Measurements from ENCODE around the gene ANAPC2.

Gene ANAPC2

DNA sequence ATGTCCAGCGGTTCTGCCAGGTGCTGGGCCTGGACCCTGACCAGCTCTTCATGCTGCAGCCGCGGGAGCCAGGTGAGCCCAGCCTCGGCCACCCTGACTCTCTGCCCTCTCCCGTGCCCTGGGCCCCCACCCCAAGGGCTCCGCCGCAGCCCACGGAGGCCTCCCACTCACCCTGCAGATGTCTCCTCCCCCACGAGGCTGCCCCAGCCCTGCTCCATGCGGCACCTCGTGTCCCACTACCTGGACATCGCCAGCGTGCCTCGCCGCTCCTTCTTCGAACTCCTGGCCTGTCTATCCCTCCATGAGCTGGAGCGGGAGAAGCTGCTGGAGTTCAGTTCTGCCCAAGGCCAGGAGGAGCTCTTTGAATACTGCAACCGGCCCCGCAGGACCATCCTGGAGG lies 26.3 kb upstream of the ANAPC2 start:
- no peak for FAIRE-seq

DNA sequence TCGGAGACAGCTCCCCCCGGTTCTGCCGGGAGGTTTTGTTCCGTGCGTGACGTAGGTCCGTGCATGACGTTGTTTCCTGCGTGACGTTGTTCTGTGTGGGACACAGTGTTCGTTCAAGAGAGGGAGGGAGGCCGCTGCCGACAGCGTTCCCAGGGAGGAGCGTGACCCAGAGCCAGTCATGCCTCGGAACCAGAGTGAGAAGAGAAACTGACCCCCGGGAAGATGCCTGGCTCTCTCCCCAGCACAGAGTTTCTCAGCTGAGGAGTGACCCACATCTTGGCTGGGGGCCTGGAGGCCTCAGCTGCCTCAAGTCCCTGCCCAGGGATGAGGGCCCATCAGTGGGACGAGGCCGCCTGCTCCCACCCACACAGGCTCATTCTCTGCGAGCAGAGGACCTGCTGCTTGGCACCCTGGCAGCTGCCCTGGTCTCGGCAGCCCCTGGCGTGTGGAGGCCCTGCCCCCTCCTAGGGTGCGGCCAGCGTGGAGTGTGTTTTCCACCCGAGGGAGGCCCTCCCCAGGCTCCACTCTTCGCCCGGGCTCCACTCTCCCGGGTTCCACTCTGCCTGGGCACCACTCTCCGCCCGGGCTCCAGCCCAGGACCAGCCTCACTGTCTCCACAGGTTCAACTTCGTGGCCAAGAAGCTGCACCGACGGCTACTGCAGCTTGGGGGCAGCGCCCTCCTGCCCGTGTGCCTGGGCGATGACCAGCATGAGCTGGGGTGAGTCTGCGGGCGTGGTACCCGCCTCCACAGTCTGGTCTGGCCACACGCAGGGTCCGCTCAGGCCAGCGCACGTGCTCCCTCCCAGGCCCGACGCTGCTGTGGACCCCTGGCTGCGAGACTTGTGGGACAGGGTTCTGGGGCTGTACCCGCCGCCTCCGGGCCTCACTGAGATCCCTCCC lies 25.1 kb upstream of the ANAPC2 start:
- FAIRE-seq = no peak

DNA sequence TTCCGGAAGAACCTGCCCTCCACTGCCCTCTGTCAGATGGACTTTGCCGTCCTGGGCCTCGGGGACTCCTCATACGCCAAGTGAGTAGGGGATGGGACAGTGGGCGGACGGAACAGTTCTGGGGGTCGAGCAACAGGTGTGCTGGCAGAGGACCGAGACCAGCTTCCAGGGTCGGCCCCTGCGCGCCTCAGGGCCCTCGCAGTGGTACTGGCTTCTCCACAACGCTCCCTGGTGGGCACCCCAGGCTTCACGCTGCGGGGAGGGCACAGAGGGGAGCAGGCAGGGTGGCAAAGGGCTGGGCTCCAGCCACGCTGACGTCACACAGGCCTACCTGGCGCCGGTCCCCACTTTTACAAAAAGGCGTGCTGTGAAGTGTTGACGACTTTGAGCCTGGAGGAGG lies 24.2 kb upstream of the ANAPC2 start:
- no peak for FAIRE-seq

DNA sequence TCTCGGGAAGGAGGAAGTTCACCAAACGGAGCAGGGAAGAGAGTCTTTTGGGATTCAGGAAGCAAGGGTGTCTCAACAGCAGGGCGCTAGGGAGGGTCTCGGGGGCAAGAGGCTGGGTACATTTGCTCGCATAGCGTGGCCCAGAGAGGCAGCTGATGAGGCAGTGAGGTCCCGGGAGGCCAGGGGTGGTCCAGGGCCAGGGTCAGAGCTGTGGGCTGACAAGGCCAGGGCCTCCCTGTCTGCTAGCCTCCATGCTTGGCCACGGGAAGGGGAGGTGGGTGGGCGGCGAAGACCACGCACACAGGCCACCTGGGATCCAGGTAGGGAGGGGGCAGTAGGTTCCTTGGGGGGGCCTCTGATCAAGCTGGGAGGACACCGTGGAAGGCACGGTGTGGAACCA lies 23.2 kb upstream of the ANAPC2 start:
- FAIRE-seq = no peak

DNA sequence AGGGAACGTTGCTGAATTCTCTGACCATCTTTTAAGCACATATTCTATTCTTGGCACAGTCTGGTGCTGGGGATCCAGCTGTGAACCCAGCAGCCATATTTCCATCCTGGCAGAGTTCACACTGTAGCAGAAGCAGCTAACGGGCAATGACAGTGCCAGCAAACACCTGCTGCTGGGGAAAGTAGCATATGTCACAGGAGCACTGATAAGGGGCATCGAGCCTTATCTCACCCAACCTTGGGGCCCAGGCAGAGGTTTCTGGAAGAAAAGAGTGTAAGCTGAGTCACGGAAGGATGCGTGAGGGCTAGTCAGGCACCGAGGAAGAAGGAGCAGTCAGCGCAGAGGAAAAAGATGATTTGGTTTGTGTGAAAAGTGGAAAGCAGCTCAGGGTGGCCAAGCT lies 18.2 kb upstream of the ANAPC2 start:
- no peak for FAIRE-seq

DNA sequence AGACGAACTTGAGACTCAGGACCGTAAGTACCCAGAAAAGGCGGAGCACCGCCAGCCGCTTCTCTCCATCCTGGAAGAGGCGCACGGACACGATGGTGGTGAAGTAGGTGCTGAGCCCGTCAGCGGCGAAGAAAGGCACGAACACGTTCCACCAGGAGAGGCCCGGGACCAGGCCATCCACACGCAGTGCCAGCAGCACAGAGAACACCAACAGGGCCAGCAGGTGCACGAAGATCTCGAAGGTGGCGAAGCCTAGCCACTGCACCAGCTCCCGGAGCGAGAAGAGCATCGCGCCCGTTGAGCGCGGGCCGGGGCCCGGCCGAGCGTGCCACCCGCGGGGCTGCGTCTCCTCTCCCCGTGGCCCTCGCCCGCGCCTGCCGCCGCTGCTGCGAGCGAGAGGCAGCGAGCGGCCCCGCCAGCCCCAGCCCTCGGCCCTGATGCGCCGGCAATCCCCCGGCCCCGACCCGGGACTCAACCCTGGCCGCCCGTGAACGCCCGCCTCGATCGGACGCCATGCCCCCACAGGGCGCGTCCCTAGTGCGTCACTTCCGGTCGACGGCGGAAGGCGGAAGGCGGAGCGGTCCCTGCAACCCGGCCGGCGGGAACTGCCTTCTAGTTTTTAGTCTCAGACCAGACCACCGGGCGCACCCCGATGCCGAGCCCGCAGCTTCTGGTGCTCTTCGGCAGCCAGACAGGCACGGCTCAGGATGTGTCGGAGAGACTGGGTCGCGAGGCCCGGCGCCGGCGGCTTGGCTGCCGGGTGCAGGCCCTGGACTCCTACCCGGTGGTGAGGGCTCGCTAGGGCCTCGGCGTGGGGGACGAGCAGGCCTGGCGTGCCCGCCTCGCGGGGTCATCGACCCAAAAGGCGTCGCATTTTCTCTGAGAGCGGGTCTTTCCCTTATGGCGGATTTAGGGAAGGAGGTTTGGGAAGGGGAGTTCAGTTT lies 17.0 kb upstream of the ANAPC2 start, which contains the start of the genes NDOR1 and TMEM203:
Gene NDOR1, plus strand, starts transcription at position 575 of the 944 bp plus-strand sequence. Its CDS starts 78 bp downstream, at position 653.
Gene TMEM203, minus strand, starts transcription at position 523 of the 944 bp plus-strand sequence. Its CDS starts 234 bp downstream, at position 289.
- FAIRE-seq = no peak

DNA sequence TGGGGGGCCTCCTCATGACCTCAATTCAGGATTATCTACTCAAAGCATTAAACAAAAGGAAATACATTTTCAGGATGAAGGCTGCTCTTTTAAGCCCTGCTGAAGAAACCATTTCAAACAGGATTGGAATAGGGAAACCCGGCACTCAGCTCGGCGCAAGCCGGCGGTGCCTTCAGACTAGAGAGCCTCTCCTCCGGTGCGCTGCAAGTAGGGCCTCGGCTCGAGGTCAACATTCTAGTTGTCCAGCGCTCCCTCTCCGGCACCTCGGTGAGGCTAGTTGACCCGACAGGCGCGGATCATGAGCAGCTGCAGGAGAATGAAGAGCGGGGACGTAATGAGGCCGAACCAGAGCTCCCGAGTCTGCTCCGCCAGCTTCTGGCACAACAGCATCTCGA lies 16.4 kb upstream of the ANAPC2 start:
- no peak for FAIRE-seq

DNA sequence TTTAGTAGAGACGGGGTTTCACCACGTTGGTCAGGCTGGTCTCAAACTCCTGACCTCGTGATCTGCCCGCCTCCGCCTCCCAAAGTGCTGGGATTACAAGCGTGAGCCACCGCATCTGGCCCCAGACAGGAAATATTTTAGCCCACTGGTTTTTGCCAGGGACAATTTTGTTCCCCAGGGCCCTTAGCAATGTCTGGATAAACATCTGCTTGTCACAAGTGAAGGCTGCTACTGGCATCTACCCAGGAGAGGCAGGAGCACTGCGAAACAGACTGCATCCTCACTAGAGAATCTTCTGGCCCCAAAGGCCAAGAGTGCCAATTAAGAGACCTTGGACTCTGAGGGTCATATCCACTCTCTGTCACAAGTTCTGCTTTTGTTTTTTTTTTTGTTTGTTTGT lies 14.6 kb upstream of the ANAPC2 start:
- no peak for FAIRE-seq

DNA sequence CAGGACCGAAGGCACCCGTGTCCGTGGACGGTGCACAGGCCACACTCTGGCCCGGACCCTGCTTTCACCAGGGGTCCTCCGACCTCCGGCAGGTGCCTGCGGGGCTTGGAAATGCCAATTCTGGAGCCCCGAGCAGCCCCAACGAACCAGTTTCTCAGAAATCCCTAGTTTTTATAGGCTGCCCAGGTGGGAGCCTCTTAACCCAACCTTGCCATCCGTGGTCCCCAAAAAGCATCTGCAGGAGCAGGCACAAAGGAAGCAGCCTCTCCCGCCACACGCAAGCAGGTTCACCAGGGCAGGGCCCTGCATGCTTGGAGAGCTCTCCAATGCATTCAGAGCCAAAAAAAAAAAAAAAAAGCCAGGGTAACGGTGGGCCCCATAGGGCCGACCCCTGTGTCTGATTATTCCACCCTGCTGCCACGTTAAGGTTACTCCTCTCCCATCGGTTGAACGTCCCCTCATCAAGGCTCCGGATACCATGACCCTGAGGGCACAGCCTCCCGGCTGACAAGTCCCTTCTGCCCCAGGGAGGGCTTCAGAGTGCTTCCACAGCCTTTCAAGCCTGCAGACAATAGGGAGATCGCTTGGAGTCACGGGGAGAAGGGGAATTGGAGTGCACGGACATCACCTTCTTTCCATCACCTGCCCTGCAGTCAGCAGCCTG lies 13.0 kb upstream of the ANAPC2 start:
- FAIRE-seq = no peak

DNA sequence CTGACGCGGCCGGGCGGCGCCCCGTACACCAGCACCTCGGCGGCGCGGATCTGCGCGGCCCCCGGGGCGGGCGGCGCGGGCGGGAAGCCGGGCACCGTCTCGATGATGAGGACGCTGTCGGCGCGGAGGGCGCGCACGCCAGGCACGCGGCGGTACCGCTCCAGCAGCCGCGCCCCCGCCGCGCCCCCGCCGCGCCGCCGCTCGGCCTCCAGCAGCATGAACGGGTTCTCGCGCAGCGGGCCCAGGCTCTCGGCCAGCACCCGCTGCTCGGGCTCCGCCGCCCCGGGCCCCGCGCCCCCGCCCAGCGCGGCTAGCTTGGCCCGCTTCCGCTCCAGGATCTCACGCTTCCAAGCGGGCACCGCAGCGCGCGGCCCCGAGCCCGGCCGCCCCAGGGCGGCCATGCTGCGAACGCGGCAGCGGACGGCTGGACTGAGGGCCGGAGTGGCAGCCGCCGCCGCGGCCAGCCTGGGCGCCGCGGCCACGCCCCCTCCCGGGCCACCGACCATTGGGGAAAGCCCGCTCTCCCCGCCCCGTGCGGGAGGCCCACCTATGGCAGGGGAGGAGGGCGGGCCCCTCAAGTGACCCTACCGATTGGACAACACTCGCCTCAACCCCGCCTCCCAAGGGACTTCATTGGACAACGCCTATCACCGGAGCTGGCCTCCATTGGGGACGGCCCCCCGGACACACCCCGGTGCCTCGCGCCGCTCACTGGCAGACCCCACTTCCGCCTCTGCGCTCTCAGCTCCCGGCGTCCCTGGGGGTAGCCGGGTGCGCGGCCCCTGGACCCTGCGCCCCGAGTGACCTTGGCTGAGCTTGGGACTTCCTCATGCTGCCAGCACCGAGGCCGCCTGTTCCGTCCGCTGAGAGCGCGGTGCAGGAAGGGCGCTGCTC lies 12.2 kb upstream of the ANAPC2 start, which contains the start of gene TPRN:
Gene TPRN, minus strand, starts transcription at position 431 of the 894 bp plus-strand sequence. Its CDS starts 30 bp downstream, at position 401.
- peak; percentile 83 for FAIRE-seq

DNA sequence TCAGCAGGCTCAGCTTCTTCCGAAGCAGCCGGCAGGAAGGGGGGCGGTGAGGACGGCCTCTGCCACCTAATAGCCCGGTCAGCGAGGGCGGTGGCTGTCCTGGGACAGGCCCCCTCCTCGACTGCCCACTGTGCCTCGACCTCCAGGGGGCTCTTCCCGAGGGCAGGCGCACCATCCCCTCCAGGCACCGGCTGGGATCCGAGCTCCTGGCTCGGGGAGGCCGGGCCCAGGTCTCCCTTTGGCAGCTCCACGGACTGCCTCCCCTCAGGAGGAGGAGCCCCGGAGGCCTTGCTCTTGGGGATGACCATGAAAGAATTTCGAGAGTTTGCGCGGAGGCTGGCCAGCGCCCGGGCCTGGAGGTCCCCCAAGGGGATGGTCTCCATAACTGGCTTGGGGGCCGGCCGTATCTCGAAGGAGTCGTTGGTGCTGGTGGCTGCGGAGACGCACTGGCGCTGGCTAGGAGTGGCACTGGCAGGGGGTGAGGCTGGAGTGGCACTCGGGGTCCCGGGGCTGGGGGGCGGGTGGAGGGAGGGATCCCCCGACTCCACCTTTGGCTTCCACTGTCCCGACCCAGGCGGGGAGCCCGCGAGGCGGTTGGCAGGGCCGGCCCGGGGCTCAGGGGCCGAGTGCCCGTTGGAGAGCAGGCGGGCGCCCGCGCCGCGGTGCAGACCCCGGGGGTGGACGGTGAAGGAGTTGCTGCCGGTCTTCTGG lies 11.2 kb upstream of the ANAPC2 start:
- no peak for FAIRE-seq

DNA sequence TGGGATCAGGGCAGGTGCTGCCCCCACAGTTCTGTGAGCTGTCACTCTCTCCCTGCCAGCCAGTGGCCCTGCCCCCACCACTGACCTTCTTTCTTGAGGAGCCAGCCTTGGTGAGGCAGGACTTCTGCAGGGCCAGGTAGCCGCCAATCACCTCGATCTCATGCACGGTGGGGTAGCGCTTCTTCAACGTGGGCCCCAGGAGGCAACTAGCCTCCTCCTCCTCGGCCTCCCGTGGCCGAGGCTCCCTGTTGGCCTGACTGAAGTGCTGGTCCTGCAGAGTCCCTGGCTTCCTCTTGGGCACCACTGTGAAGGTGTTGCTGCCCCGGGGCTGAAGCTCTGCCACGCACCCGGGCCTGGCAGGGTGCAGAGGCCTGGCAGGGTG lies 10.5 kb upstream of the ANAPC2 start:
- FAIRE-seq = no peak

DNA sequence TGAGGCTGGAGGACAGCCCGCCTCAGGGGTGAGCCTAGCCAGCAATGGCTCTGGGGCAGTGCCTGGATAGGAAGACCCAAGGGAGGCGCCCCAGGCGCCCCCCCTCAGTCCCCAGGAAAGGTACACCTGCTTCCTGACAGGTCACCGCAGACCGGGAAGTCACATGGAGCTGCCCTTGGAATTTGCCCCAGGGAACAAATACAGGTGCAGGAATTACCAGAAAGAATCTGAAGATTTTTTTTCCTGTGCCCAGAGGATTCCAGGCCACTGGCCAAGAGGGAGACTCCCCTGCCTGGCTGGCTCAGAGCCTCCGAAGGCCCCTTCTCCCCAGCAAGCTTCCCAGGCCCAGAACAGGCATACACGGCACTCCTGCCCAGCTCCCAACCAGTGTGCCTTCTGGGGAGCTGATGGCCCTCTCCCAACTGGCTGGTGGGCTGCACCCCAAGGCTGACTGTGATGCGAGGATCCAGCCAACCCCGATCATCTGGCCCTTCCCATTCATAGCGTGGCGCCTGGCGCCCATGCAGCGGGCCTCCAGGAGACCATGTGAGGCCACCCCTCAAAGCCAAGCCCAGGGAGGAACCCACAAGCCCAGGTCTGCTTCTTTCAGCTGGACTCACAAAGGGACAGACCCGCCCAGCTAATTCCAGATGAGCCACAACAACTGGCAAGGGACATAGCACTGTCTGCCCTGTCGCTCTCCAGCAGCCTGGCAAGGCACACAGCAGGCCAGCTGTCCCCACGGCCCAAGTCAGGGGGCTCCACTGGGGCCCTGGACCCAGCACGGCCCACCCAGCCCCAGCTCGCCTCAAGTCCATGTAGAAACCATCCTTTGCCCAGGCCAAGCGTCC lies 9.9 kb upstream of the ANAPC2 start:
- FAIRE-seq = no peak

DNA sequence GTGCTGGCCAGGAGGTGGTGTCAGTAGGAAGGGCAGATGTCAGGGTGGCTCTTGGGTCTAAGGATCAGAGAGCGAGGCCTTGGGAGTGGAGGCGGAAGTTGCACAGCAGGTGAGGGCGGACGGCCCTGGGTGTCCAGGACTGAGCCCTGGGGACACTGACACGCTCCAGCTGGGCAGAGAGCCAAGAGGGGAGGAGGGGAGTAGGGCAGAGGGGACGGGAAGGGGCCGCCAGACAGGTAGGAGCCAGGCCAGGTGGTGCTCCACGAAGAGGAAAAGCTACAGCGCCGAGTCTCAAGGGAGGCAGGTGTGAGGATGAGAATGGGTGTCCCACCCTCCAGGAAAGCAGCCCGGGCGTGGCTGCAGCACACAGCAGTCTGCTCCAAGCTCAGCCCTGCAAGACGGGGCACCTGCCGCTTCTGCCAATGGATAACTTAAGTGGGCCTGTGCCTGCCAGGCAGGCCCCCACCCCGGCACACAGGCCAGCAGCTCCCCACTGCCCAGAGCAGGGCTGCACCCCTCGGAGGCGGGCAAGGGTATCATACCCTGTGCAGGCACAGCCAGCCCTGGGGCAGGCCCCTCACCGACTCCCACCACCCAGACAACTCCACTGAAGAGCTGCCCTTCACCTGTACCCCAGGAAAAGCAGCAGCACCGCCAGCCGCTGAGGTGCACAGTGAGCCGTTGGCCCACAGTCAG lies 7.3 kb upstream of the ANAPC2 start:
- no peak for FAIRE-seq

DNA sequence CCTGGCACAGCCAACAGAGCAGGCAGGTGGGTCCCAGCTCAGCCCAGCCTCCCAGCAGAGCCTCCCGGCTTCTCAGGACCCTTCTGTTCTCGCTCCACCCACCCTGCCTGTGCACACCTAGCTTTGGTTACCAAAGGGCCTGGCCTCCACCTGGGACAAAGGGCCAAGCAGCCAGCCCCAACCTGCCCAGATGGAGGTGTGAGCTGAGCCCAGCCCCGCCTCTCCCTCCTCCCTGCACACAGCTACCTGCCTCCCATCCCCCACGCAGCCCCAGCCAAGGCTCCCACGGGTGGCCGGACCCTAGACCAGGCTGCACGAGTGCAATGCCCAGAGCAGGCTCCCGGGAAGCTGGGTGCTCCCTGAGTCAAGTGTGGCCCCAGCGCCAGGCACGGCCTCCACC lies 6.5 kb upstream of the ANAPC2 start:
- no peak for FAIRE-seq

DNA sequence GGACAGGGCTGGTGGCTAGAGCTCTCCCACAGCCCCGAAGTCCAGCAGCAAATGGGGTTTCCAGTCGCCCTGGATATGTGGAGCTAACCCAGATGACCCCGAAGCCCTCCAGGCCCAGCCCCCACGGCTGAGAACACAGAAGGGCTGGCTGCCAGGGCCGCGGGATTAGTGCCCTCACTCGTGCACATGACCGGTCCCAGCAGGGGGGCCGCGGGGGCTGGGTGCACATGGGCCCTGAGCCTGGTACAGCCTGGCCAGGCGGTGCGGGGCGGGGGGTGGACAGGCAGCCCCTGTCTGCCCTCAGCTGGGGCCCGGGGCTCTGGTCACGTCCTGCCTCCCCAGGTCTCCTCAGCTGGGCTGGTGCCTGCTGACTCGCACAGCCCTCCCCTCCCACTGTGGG lies 6.0 kb upstream of the ANAPC2 start:
- no peak for FAIRE-seq

DNA sequence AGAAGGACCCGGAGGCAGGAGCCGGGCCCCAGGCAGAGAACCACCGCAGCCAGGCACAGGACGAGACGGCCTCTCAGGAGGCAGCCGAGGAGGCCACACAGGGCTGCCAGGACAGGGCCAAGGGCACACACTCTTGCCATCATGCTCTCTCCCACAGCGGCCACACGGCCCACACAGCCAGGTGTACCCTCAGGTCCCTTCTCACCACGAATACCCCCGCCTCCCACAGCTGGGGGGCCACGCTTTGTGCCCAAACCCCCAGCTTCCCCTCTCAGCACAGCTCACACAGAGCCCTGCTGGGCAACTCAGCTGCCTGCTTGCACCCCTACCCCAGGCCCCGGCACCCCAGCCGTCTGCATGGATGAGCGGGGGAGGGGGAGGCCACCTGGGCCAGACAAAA lies 5.4 kb upstream of the ANAPC2 start:
- no peak for FAIRE-seq

DNA sequence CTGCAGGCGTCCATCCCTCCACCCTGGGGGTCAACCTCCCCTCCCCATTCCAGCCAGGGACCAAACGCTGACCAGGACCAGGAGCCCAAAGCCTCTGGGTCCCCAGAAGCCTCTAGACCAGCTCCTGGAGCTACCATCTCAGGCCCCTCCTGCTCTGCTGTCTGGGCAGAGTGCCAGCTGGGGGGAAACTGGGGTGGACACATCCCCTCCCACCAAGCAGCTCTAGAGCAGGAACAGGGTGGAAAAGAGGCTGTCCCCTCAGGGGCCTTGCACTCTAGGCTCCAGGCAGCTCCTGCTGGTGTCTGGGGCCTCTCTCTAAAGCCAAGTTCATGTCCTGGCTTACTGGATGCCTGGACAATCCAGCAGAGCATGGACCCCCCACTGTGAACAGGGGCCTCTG lies 4.5 kb upstream of the ANAPC2 start:
- no peak for FAIRE-seq

DNA sequence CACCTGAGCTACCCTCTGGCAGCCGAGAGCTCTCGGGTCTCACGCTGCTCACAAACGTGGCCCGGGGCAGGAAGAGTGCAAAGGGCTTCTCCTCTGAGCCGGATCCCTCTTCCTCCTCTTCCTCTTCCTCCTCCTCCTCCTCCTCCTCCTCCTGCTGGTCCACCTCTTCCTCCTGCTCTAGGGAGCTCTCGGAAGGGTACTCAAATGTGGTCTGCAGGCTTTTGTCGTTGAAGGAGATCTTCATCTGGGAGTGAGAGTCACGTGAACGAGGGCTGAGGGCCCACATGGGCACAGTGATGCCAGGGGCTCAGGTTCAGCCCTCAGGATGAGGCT lies 4.1 kb upstream of the ANAPC2 start:
- FAIRE-seq = no peak

Measured in TTC549 (cell line).